Adrenal gland (tissue), 5 donors: ENCODE measurements around the gene OAF.

ENCODE experiments used
- POLR2A ChIP-seq, 2 donors: fragments of 450-650 bp; IDR thresholded peaks; one replicate each; pipeline ENCODE4 v1.6.1; 2017; ENCODE audit warnings: antibody characterized with exemption in 2 of 2, mild to moderate bottlenecking in 2 of 2, moderate library complexity in 1 of 2
- TF ChIP-seq, protein P1 (sequence below), 6 experiments: fragments of 450-650 bp in 4 of 6; fragments of 200-600 bp in 2 of 6; sonication (generic) in 1 of 6; IDR thresholded peaks; 1 replicate in 5 of 6; 2 replicates in 1 of 6; pipeline versions ENCODE4 v1.5.1 to v1.8.0; 2016 to 2021; ENCODE audit warnings: antibody characterized with exemption in 6 of 6, mild to moderate bottlenecking in 2 of 6, moderate library complexity in 1 of 6
- donor health status: DM: no; HTN: no; CAD: no.

DNA sequence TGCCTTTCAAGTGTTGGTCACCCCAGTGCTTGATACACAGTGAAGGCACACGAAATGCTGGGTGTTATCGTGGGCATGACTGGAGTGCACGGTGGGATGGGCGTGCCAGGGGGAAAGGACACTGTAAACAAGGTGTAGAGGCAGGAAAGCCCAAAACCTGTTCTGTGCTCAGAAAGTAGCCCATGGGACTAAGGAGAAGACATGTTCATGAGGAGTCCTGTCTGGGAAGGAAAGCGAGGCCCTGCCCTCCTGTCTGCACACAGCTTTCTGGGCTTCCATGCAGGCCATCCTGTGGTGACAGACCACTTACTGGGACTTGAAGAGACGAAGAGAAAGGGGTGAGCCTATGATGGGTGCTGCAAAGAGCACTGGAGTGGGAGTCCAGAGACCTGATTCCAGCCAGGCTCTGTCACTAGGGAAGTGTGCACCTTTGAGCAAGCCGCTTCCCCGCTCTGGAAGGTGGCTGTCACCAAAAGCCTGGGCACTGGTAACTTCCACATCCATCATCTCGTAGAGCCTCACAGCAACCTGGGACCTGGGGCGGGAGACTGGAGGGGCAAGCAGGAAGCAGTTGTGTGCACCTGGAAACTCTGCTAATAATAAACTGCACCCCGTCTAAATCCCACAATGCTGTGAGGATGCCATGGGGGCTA lies 28.3 kb downstream of the OAF start:
- TF ChIP-seq, protein P1, sequence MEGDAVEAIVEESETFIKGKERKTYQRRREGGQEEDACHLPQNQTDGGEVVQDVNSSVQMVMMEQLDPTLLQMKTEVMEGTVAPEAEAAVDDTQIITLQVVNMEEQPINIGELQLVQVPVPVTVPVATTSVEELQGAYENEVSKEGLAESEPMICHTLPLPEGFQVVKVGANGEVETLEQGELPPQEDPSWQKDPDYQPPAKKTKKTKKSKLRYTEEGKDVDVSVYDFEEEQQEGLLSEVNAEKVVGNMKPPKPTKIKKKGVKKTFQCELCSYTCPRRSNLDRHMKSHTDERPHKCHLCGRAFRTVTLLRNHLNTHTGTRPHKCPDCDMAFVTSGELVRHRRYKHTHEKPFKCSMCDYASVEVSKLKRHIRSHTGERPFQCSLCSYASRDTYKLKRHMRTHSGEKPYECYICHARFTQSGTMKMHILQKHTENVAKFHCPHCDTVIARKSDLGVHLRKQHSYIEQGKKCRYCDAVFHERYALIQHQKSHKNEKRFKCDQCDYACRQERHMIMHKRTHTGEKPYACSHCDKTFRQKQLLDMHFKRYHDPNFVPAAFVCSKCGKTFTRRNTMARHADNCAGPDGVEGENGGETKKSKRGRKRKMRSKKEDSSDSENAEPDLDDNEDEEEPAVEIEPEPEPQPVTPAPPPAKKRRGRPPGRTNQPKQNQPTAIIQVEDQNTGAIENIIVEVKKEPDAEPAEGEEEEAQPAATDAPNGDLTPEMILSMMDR (IDR thresholded peaks at IDR 0.05): no peak
- TF ChIP-seq POLR2A (IDR thresholded peaks at IDR 0.05): no peak
